NCI-H1694 treated with DMSO at 0.1 percent for 48 hours (cell line): Measurements from ENCODE around the gene PIAS1.
"Not testable (repeated sequence)": the region's sequence is repeated elsewhere in the genome, so short reads cannot be mapped to it uniquely, and the experiment has no call there.

ENCODE experiments used
- DNase-seq: peaks from one replicate; lab custom pipeline; 2025; lab: John Stamatoyannopoulos, UW

The PIAS1 gene

GRCh38 chr15:68203486-68203885, 149.4 kb downstream of the PIAS1 start:
- DNase-seq = no peak

- no peak for DNase-seq
These were observed 149.8 kb downstream of the PIAS1 start for GRCh38 chr15:68203956-68204355.

- no peak for DNase-seq
These were observed 150.2 kb downstream of the PIAS1 start for GRCh38 chr15:68204361-68204760.

- DNase-seq = no peak
These were observed 150.9 kb downstream of the PIAS1 start, which contains the start of gene CALML4 for GRCh38 chr15:68204776-68205557. Gene CALML4 (minus strand): TSS chr15:68205332. CDS start chr15:68205247, 85 bp downstream.

- no peak for DNase-seq
These were observed 151.4 kb downstream of the PIAS1 start for GRCh38 chr15:68205558-68205944.

GRCh38 chr15:68205954-68206539, 151.9 kb downstream of the PIAS1 start:
- DNase-seq = no peak

- no peak for DNase-seq
These were observed 152.6 kb downstream of the PIAS1 start for GRCh38 chr15:68206711-68207151.

- DNase-seq = no peak
These were observed 153.2 kb downstream of the PIAS1 start for GRCh38 chr15:68207176-68207935.

GRCh38 chr15:68208136-68208535, 154.0 kb downstream of the PIAS1 start:
- no peak for DNase-seq

GRCh38 chr15:68208636-68209240, 154.6 kb downstream of the PIAS1 start:
- no peak for DNase-seq

GRCh38 chr15:68209272-68209671, 155.2 kb downstream of the PIAS1 start:
- no peak for DNase-seq

GRCh38 chr15:68209735-68210408, 155.8 kb downstream of the PIAS1 start:
- no peak for DNase-seq

- DNase-seq = no peak
These were observed 156.3 kb downstream of the PIAS1 start for GRCh38 chr15:68210409-68210756.

- DNase-seq = peak; percentile 25
These were observed 156.9 kb downstream of the PIAS1 start for GRCh38 chr15:68210821-68211655.

GRCh38 chr15:68211656-68212320, 157.7 kb downstream of the PIAS1 start:
- DNase-seq = no peak

GRCh38 chr15:68213491-68213845, 159.4 kb downstream of the PIAS1 start:
- DNase-seq = not testable (repeated sequence)

GRCh38 chr15:68213991-68214837, 160.1 kb downstream of the PIAS1 start:
- no peak for DNase-seq

- DNase-seq = no peak
These were observed 160.7 kb downstream of the PIAS1 start for GRCh38 chr15:68214838-68215254.

- DNase-seq = no peak
These were observed 163.2 kb downstream of the PIAS1 start for GRCh38 chr15:68217341-68217740.

GRCh38 chr15:68218331-68218730, 164.2 kb downstream of the PIAS1 start:
- no peak for DNase-seq
